ENCODE results near the gene BORCS5. TPM values are rescaled to one million over a fixed set of nuclear protein-coding genes. Genes with fewer than 3 reads are reported as not detected.
"Not testable (repeated sequence)": the region's sequence is repeated elsewhere in the genome, so short reads cannot be mapped to it uniquely, and the experiment has no call there.

BORCS5 gene
- total RNA-seq, 2 experiments from 2014 or later: 10.4 to 22.9 TPM

- TF ChIP-seq, protein P1, sequence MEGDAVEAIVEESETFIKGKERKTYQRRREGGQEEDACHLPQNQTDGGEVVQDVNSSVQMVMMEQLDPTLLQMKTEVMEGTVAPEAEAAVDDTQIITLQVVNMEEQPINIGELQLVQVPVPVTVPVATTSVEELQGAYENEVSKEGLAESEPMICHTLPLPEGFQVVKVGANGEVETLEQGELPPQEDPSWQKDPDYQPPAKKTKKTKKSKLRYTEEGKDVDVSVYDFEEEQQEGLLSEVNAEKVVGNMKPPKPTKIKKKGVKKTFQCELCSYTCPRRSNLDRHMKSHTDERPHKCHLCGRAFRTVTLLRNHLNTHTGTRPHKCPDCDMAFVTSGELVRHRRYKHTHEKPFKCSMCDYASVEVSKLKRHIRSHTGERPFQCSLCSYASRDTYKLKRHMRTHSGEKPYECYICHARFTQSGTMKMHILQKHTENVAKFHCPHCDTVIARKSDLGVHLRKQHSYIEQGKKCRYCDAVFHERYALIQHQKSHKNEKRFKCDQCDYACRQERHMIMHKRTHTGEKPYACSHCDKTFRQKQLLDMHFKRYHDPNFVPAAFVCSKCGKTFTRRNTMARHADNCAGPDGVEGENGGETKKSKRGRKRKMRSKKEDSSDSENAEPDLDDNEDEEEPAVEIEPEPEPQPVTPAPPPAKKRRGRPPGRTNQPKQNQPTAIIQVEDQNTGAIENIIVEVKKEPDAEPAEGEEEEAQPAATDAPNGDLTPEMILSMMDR (conservative IDR thresholded peaks at IDR 0.05; ENCODE audit: low read length): no peak
- no peak for TF ChIP-seq EZH2phosphoT487 (IDR thresholded peaks at IDR 0.05; ENCODE audit: borderline replicate concordance, low read depth, low read length)
- Histone ChIP-seq H2AFZ (ENCODE audit: low read length) (no peak overlapping the region), H4K20me1 (ENCODE audit: insufficient read depth, low read length) (no peaks in the 10 kb centered on the region), H3K9me2 (ENCODE audit: insufficient read depth, low read length) (no peaks in the 10 kb centered on the region), H3K9me3 (ENCODE audit: low read length) (no peaks in the 10 kb centered on the region), H3K27ac (ENCODE audit: low read depth, low read length, poor library complexity, severe bottlenecking) (no peak overlapping the region), H3K36me3 (ENCODE audit: insufficient read depth, low read length) (peaks cover 6% of the 10 kb centered on the region; the same call in 1 of the 2 replicates), H3K4me3 (ENCODE audit: low read depth, low read length, poor library complexity, severe bottlenecking) (no peak overlapping the region), H3K79me2 (ENCODE audit: insufficient read depth, low read depth, low read length) (no peaks in the 10 kb centered on the region), H3K4me2 (ENCODE audit: low read length) (no peak overlapping the region), H3K4me1 (ENCODE audit: insufficient read depth, low read length, poor library complexity, severe bottlenecking) (no peaks in the 10 kb centered on the region)
- BruUV-seq (replicated peaks): no TSS peak
- intact Hi-C loops (cut with micrococcal nuclease; ENCODE audit: unreplicated experiment): no loop called here
- DNase-seq (ENCODE audit: low spot score): no peak
- ChIA-PET CTCF (ENCODE audit: unreplicated experiment) (no interaction called here), POLR2A (no interaction called here)
These were observed 111.7 kb downstream of the BORCS5 start for GRCh38 chr12:12468575-12468974.

DNA sequence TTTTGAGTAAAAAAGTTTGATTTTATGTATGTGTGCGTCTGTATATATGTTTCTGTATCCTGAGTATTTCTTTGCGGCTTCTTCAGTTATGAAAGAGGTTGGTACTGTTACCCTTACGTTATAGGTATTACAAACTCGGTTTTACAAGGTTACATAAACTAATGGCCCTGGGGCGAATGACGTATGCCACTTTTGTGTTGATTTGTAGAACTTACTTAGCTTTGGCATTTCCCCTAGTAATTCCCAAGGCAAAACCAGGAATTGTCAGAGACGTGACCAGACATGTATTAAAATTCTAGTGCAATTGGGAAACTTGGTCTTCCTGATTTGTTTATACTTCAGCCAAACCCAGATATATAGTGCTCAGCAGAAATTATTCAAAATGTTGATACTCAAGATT is 112.5 kb downstream of the BORCS5 start:
- H3K9me2 ChIP-seq (ENCODE audit: insufficient read depth, low read length): no peaks in the 10 kb centered on the region
- ChIA-PET CTCF (ENCODE audit: unreplicated experiment) (no interaction called here), POLR2A (no interaction called here)
- no peaks in the 10 kb centered on the region for H3K9me3 ChIP-seq (ENCODE audit: low read length)
- H3K4me1 ChIP-seq (ENCODE audit: insufficient read depth, low read length, poor library complexity, severe bottlenecking): no peaks in the 10 kb centered on the region
- no TSS peak for BruUV-seq (replicated peaks)
- H3K36me3 ChIP-seq (ENCODE audit: insufficient read depth, low read length): peaks cover 6% of the 10 kb centered on the region; the same call in 1 of the 2 replicates
- intact Hi-C loops (cut with micrococcal nuclease; ENCODE audit: unreplicated experiment): no loop called here
- no peak overlapping the region for H3K4me3 ChIP-seq (ENCODE audit: low read depth, low read length, poor library complexity, severe bottlenecking)
- DNase-seq (ENCODE audit: low spot score): no peak
- H2AFZ ChIP-seq (ENCODE audit: low read length): no peak overlapping the region
- no peaks in the 10 kb centered on the region for H4K20me1 ChIP-seq (ENCODE audit: insufficient read depth, low read length)
- H3K27ac ChIP-seq (ENCODE audit: low read depth, low read length, poor library complexity, severe bottlenecking): no peak overlapping the region
- H3K4me2 ChIP-seq (ENCODE audit: low read length): no peak overlapping the region
- TF ChIP-seq EZH2phosphoT487 (IDR thresholded peaks at IDR 0.05; ENCODE audit: borderline replicate concordance, low read depth, low read length): no peak
- TF ChIP-seq, protein P1 (conservative IDR thresholded peaks at IDR 0.05; ENCODE audit: low read length): no peak
- no peaks in the 10 kb centered on the region for H3K79me2 ChIP-seq (ENCODE audit: insufficient read depth, low read depth, low read length)

GRCh38 chr12:12470751-12471306 is 114.0 kb downstream of the BORCS5 start:
- Histone ChIP-seq H3K4me3 (ENCODE audit: low read depth, low read length, poor library complexity, severe bottlenecking) (no peak overlapping the region), H3K4me1 (ENCODE audit: insufficient read depth, low read length, poor library complexity, severe bottlenecking) (no peaks in the 10 kb centered on the region), H4K20me1 (ENCODE audit: insufficient read depth, low read length) (no peaks in the 10 kb centered on the region), H3K27ac (ENCODE audit: low read depth, low read length, poor library complexity, severe bottlenecking) (no peak overlapping the region), H3K4me2 (ENCODE audit: low read length) (no peak overlapping the region), H3K36me3 (ENCODE audit: insufficient read depth, low read length) (peaks cover 6% of the 10 kb centered on the region; the same call in 1 of the 2 replicates), H2AFZ (ENCODE audit: low read length) (no peak overlapping the region), H3K9me3 (ENCODE audit: low read length) (no peaks in the 10 kb centered on the region), H3K9me2 (ENCODE audit: insufficient read depth, low read length) (no peaks in the 10 kb centered on the region), H3K79me2 (ENCODE audit: insufficient read depth, low read depth, low read length) (no peaks in the 10 kb centered on the region)
- TF ChIP-seq, protein P1 (conservative IDR thresholded peaks at IDR 0.05; ENCODE audit: low read length): no peak
- TF ChIP-seq EZH2phosphoT487 (IDR thresholded peaks at IDR 0.05; ENCODE audit: borderline replicate concordance, low read depth, low read length): no peak
- BruUV-seq (replicated peaks): no TSS peak
- ChIA-PET CTCF (ENCODE audit: unreplicated experiment) (no interaction called here), POLR2A (no interaction called here)
- DNase-seq (ENCODE audit: low spot score): no peak
- intact Hi-C loops (cut with micrococcal nuclease; ENCODE audit: unreplicated experiment): no loop called here

DNA sequence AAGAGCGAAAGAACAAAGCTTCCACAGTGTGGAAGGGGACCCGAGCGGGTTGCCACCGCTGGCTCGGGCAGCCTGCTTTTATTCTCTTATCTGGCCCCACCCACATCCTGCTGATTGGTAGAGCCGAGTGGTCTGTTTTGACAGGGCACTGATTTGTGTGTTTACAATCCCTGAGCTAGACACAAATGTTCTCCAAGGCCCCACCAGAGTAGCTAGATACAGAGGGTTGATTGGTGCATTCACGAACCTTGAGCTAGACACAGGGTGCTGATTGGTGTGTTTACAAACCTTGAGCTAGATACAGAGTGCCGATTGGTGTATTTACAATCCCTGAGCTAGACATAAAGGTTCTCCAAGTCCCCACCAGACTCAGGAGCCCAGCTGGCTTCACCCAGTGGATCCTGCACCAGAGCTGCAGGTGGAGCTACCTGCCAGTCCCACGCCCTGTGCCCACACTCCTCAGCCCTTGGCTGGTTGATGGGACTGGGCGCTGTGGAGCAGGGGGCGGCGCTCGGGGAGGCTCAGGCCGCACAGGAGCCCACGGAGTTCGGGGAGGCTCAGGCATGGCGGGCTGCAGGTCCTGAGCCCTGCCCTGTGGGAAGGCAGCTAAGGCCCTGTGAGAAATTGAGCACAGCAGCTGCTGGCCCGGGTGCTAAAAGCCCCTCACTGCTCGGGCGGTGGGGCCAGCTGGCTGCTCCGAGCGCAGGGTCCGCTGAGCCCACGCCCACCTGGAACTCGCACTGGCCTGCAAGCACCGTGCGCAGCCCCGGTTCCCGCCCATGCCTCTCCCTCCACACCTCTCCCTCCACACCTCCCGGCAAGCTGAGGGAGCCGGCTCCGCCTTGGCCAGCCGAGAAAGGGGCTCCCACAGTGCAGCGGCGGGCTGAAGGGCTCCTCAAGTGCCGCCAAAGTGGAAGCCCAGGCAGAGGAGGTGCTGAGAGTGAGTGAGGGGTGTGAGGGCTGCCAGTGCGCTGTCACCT is 115.4 kb downstream of the BORCS5 start:
- H4K20me1 ChIP-seq (ENCODE audit: insufficient read depth, low read length); DNase-seq (ENCODE audit: low spot score); H2AFZ ChIP-seq (ENCODE audit: low read length); BruUV-seq (replicated peaks); H3K4me1 ChIP-seq (ENCODE audit: insufficient read depth, low read length, poor library complexity, severe bottlenecking); H3K4me2 ChIP-seq (ENCODE audit: low read length); CTCF ChIA-PET (ENCODE audit: unreplicated experiment); H3K36me3 ChIP-seq (ENCODE audit: insufficient read depth, low read length); H3K27ac ChIP-seq (ENCODE audit: low read depth, low read length, poor library complexity, severe bottlenecking); H3K4me3 ChIP-seq (ENCODE audit: low read depth, low read length, poor library complexity, severe bottlenecking); H3K79me2 ChIP-seq (ENCODE audit: insufficient read depth, low read depth, low read length); H3K9me3 ChIP-seq (ENCODE audit: low read length); intact Hi-C loops (cut with micrococcal nuclease; ENCODE audit: unreplicated experiment); H3K9me2 ChIP-seq (ENCODE audit: insufficient read depth, low read length): not testable (repeated sequence)
- POLR2A ChIA-PET: interaction anchor here (0.6 to 0.8 kb wide), 2 partner anchors 17 kb away, joined by 3 read pairs; no protein-coding TSS in a partner anchor
